NCI-H524 treated with DMSO at 0.1 percent for 48 hours (cell line): ENCODE results near the gene SESN2.

Source experiments
- DNase-seq: peaks from one replicate; lab custom pipeline; 2025; lab: John Stamatoyannopoulos, UW

The SESN2 gene

DNA sequence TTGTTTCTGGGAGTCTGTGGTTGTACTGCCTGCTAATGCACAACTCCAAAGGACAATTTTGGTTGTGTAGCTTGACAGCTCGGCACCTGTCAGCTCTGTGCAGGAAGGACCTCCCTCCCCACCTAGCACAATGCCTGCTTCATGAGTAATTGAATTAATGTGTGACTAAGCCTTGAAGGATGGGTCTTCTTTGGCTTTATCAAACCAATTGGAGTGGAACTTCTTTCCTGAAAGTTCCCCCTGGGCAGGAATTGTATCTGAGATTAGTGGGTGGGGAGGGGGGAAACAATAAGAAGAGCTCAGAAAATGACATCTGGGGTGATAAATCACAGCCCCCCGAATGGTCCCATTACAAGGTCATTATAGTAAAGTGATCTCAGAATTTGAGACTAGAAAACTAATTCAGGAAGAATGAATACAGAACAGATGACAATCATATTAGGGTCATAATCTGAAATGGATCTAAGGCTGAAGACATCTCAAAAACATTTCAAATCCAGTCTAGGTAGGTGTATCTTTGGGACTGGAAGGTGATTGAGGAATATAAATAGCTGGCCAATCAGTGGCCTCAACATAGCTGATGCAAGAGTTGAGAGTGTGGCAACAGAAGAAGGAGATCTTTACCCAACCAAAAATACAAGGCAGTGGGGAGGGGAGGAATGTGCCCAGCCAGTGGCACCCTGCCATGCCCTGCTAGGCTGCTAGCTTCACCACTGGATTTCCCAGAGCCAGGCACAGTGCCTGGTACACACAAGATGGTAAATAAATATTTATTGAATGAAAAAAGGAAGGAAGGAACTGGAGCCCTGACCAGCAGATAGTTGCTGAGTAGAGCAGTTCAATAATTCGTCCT lies 10.1 kb upstream of the SESN2 start:
- no peak for DNase-seq

- no peak for DNase-seq
These were observed 9.4 kb upstream of the SESN2 start for GRCh38 chr1:28249866-28250295.

- DNase-seq: no peak
These were observed 3.0 kb upstream of the SESN2 start for GRCh38 chr1:28256197-28256827.

DNA sequence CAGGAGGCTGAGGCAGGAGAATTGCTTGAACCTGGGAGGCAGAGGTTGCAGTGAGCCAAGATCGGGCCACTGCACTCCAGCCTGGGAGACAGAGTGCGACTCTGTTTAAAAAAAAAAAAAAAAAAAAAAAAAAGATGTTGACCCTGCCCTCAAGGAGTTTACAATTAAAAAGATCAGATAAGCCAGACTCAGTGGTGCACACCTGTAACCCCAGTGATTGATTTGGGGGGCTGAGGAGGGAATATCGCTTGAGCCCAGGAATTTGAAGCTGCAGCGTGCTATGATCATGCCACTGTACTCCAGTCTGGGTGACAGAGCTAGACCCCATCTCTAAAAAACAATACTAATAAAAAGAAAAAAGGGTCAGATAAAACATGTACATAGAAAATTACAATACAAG lies 1.6 kb upstream of the SESN2 start:
- no peak for DNase-seq

GRCh38 chr1:28258628-28259251 lies 578 bp upstream of the SESN2 start:
- no peak for DNase-seq

DNA sequence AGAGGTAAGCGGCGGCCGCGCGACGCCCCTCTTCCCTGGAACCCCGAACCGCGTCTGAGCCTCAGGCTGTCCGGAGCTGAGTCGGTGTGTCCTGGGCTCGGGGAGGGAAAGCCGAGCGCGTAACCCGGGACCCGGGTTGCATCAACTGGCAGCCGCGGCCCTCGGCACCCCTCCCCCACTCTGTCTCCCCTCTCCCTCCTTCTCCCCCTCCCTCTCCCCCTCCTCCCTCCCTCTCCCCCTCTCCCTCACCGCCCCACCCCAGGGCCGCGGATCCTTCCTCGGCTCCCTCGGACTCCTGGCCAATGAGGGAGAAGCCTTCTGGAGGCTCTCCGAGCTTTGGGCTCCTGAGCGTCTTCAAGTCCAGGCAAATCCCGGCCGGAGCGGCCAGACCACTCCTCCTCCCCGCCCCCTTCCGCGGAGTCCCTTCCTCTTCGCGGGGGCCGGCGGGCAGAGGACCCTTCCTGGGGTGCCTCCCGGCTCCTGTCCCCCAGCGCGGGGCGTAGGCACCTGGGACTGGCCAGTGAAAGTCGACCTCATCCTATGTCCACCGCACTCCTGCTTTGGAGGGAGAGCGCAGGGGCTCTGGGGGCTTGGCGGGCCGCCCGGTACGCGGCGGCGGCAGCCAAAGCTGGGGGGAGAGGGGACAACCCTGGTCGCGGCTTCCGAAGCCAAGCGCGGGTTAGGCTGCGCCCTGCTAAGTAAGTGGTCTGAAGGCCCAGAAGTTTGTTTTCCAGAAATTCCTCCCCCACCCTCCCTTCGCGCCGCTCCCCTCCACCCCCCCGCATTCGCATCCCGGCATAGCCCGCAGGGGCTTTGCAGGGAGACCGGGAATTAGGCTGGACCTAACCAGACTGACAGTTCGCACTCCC lies 850 bp downstream of the SESN2 start:
- DNase-seq: no peak

DNA sequence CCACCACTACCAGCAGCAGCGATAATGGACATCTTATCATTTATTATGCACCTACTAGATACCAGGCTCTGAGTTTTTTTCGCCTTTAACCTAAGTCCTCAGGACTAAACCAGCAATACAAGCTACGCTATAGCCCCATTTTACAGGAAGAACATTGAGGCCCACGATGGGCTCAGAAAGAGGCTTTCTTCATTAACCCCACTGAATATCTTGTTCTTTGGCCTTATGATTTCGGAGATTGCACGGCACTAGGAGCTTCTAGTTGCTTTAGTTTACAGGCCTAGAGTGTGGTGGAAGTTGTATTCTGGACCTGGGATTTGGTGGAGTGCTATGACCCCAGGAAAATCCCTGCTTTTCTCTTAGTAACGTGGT lies 1.5 kb downstream of the SESN2 start:
- no peak for DNase-seq

DNA sequence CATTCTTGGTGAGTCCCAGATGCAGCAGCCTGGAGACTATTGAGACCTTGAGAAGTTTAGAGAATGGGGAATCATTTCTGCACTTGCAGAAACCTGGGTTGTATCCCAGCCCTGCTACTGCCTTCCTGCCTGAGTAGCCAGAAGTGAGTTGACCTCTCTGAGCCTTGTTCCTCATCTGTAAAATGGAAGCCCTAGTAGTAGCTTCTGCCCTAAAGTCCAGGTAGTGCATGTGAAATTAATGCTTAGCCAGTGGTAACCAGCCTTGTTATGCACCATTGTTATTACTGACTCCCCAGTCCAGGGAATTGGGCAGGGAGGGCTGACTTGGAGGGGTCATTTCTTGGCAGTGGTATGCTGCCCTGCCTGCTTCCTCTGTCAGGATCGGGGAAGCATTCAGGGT lies 5.6 kb downstream of the SESN2 start:
- no peak for DNase-seq

DNA sequence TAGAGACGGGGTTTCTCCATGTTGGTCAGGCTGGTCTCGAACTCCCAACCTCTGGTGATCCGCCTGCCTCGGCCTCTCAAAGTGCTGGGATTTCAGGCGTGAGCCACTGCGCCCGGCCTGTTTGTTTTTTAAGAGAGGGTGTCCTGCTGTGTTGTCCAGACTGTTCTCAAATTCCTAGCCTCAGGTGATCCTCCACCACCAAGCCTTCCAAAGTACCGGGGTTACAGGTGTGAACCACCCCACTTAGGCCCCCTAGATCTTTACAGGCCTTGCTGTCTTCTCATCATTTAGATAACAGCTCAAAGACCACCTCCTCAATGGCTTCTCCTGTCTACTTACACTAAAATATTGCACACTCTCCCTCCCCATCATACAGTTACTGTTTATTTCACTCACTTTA lies 6.3 kb downstream of the SESN2 start:
- DNase-seq: no peak

GRCh38 chr1:28266920-28267322 lies 7.6 kb downstream of the SESN2 start:
- DNase-seq: no peak

DNA sequence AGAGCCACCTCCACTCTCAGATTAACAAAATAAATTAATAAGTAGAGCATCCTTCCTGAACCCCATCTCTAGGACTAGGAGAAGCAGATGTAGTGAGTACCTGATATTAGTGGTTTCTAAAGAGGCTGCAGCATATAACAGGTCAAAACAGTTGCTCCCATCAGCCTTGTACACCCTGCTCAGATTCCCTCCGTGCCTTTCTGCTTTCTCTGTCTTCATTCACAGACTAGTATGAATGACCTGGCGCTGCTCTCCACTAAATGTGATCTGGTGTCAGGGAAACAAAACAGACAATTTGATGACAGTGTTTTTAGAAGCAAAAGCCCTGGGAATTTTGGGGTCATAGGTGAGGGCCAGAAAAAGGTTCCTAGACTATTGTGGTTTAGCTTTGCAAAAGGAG lies 8.3 kb downstream of the SESN2 start:
- no peak for DNase-seq

- no peak for DNase-seq
These were observed 10.2 kb downstream of the SESN2 start for GRCh38 chr1:28269529-28269928.

GRCh38 chr1:28272215-28272852 lies 13.0 kb downstream of the SESN2 start:
- no peak for DNase-seq

- no peak for DNase-seq
These were observed 14.0 kb downstream of the SESN2 start for GRCh38 chr1:28273216-28273860.

- no peak for DNase-seq
These were observed 19.4 kb downstream of the SESN2 start for GRCh38 chr1:28278763-28279162.

DNA sequence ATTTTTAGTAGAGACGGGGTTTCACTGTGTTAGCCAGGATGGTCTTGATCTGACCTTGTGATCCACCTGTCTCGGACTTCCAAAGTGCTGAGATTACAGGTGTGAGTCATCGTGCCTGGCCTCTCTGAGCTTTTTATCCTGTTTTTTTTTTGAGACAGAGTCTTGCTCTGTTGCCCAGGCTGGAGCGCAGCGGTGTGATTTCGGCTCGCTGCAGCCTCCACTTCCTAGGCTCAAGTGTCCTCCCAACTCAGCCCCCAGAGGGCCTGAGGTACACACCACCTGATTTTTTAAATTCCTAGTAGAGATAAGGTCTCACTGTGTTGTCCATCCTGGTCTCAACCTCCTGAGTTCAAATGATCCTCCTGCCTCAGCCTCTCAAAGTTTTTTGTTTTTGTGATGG lies 20.4 kb downstream of the SESN2 start:
- DNase-seq: no peak

DNA sequence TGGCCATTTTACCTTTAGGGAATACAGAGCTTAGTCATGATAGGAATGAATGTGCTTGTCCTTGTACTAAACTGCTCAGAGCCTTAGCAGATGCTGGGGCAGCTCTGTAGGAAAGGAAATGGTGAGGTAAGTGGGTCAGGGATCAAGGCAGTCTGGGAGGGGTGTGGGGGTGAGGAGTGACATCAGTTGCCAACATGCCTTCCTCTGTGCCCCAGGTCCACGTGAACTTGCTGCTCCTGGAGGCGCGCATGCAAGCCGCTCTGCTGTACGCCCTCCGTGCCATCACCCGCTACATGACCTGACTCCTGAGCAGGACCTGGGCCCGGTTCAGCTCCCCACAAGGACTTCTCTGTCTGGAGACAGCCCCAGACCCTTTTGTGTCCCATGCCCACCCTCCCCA lies 21.2 kb downstream of the SESN2 start:
- DNase-seq: no peak

GRCh38 chr1:28280977-28281381 lies 21.7 kb downstream of the SESN2 start:
- no peak for DNase-seq

DNA sequence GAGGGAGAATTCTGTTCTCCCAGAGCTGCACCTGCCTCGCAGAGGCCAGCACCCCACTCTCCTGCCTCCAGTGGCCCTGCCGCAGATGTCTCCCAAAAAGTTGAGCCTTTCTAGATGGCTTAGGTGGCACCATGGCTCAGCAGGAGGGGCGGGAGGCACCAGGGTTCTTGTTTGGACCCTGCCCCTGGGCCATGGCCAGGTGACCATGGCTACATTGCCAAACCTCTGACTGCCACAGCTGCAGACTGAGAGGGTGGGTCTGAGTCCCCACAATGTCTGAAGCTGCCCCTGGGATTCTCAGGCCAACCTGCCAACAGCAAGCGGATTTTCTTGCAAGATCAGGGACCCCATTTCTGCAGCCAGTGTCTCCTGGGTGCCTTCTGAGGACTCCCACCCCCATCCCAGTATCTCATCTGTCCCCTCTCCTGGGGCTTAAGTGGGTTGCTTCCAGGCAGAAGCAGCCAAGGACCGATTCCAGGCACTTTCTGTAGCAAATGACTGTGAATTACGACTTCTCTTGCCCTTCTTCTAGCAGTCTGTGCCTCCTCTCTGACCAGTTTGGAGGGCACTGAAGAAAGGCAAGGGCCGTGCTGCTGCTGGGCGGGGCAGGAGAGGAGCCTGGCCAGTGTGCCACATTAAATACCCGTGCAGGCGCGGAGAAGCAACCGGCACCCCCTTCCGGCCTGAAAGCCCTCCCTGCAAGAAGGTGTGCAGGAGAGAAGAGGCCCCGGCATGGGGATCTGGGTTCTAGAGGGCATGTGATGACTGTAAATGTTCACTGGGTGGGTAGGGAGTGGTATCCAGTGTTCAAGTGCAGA lies 22.5 kb downstream of the SESN2 start:
- no peak for DNase-seq
